NCI-H748 (cell line): Measurements from ENCODE around the gene DYRK3.
A peak's percentile ranks its signal among the peaks of the same experiment; 100 is the strongest.

Experiments
- DNase-seq: peaks from one replicate; lab custom pipeline; 2025; ENCODE audit not compliant: unreplicated experiment; lab: John Stamatoyannopoulos, UW

DYRK3 gene

GRCh38 chr1:206681359-206681758 lies 46.0 kb downstream of the DYRK3 start:
- no peak for DNase-seq

- no peak for DNase-seq
Observed at GRCh38 chr1:206682111-206682510, 46.8 kb downstream of the DYRK3 start.

GRCh38 chr1:206683313-206683712 lies 48.0 kb downstream of the DYRK3 start:
- DNase-seq: no peak

GRCh38 chr1:206684003-206684402 lies 48.7 kb downstream of the DYRK3 start:
- DNase-seq: no peak

GRCh38 chr1:206684478-206685333 lies 49.4 kb downstream of the DYRK3 start, which contains the start of gene MAPKAPK2:
MAPKAPK2 (plus strand) TSS chr1:206684905; CDS start chr1:206685230, 325 bp downstream.
- DNase-seq: peak; percentile 68

- DNase-seq: peak; percentile 47
Observed at GRCh38 chr1:206685334-206685768, 50.0 kb downstream of the DYRK3 start.

GRCh38 chr1:206685769-206686477 lies 50.6 kb downstream of the DYRK3 start:
- peak; percentile 47 for DNase-seq

- no peak for DNase-seq
Observed at GRCh38 chr1:206686478-206687249, 51.3 kb downstream of the DYRK3 start.

- no peak for DNase-seq
Observed at GRCh38 chr1:206687251-206687914, 52.0 kb downstream of the DYRK3 start.

GRCh38 chr1:206687915-206688442 lies 52.6 kb downstream of the DYRK3 start:
- DNase-seq: no peak

- no peak for DNase-seq
Observed at GRCh38 chr1:206690516-206690915, 55.2 kb downstream of the DYRK3 start.

- DNase-seq: no peak
Observed at GRCh38 chr1:206691604-206692003, 56.3 kb downstream of the DYRK3 start.

- DNase-seq: no peak
Observed at GRCh38 chr1:206693029-206693428, 57.7 kb downstream of the DYRK3 start.

- no peak for DNase-seq
Observed at GRCh38 chr1:206693592-206693991, 58.3 kb downstream of the DYRK3 start.

- DNase-seq: no peak
Observed at GRCh38 chr1:206694171-206695124, 59.1 kb downstream of the DYRK3 start.

- DNase-seq: no peak
Observed at GRCh38 chr1:206695733-206696132, 60.4 kb downstream of the DYRK3 start.

- DNase-seq: no peak
Observed at GRCh38 chr1:206696812-206697585, 61.7 kb downstream of the DYRK3 start.

- DNase-seq: no peak
Observed at GRCh38 chr1:206698011-206698410, 62.7 kb downstream of the DYRK3 start.
